A549 (cell line): ENCODE measurements around the gene MYO15A. TPM values are rescaled to one million over a fixed set of nuclear protein-coding genes. Genes with fewer than 3 reads are reported as not detected.

Experiments used
- ATAC-seq, 2 experiments: fragments of 200-7000 bp in 1 of 2; fragments of >200 bp in 1 of 2; cut with Nextera tagmentation in 1 of 2; cut with Tn5 transposase in 1 of 2; 3 replicates each; pipeline versions ENCODE4 v1.8.0 to v1.9.1; 2018 to 2020; ENCODE audit warnings: mild to moderate bottlenecking in 1 of 2, moderate library complexity in 1 of 2
- CTCF ChIA-PET: fragments of 300-600 bp; sonication (Branson Sonifier 250); formaldehyde crosslinking; extraction: SDS; loops from one replicate; lab custom pipeline; 2021; ENCODE audit warnings: antibody characterized with exemption, inconsistent platforms; lab: Yijun Ruan, JAX
- POLR2A ChIA-PET: fragments of 350-600 bp; formaldehyde crosslinking; extraction: SDS; loops from one replicate; lab custom pipeline; 2021; ENCODE audit warnings: antibody characterized with exemption, inconsistent platforms; lab: Yijun Ruan, JAX
- DNase-seq, 2 experiments: peaks; one replicate each; pipeline versions ENCODE4 v3.0.0 to v3.0.0-alpha.2; 2011 to 2016; ENCODE audit warnings: low read depth in 1 of 2, low spot score in 1 of 2
- FAIRE-seq: peaks from 2 replicates; lab custom pipeline; 2011; peaks lifted over from hg19 to GRCh38; lab: Jason Lieb, UNC
- H3K27ac ChIP-seq, 2 experiments: fragments of >200 bp; sonication (Bioruptor Twin); formaldehyde crosslinking; 3 replicates each; pipeline ENCODE4 v1.5.1; 2016 to 2017
- H3K4me1 ChIP-seq: fragments of >200 bp; sonication (Bioruptor Twin); formaldehyde crosslinking; 3 replicates; pipeline ENCODE4 v1.6.1; 2016
- H3K4me2 ChIP-seq: fragments of >200 bp; sonication (Bioruptor Twin); formaldehyde crosslinking; 3 replicates; pipeline ENCODE4 v1.6.1; 2016
- H3K4me3 ChIP-seq: fragments of >200 bp; sonication (Bioruptor Twin); formaldehyde crosslinking; 3 replicates; pipeline ENCODE4 v1.5.1; 2016
- H3K9me3 ChIP-seq: fragments of >200 bp; sonication (Bioruptor Twin); formaldehyde crosslinking; 3 replicates; pipeline ENCODE4 v1.6.1; 2016
- BHLHE40 ChIP-seq: IDR thresholded peaks from 2 replicates; pipeline ENCODE4 v1.6.1; 2012; ENCODE audit warnings: low read depth, low read length, inconsistent platforms
- CEBPB ChIP-seq, 2 experiments: fragments of >200 bp in 1 of 2; sonication (Bioruptor Twin) in 1 of 2; formaldehyde crosslinking in 1 of 2; IDR thresholded peaks; 2 replicates each; pipeline ENCODE4 v1.6.1; 2012 to 2016
- CHD4 ChIP-seq: fragments of 200-600 bp; sonication (generic); IDR thresholded peaks from 2 replicates; pipeline ENCODE4 v1.6.1; 2016; ENCODE audit warnings: antibody characterized with exemption, mild to moderate bottlenecking, borderline replicate concordance
- FOSB ChIP-seq: fragments of 250-450 bp; sonication (Bioruptor Pico); IDR thresholded peaks from 2 replicates; pipeline ENCODE4 v1.5.0; 2020; ENCODE audit warnings: mild to moderate bottlenecking, moderate library complexity
- FOXS1 ChIP-seq: fragments of 250-450 bp; sonication (Bioruptor Pico); IDR thresholded peaks from 2 replicates; pipeline ENCODE4 v1.5.0; 2020; ENCODE audit warnings: mild to moderate bottlenecking, moderate library complexity
- HDAC2 ChIP-seq: fragments of 200-600 bp; sonication (generic); IDR thresholded peaks from 2 replicates; pipeline ENCODE4 v1.6.1; 2016
- HOXA7 ChIP-seq: fragments of 250-450 bp; sonication (Bioruptor Pico); IDR thresholded peaks from 2 replicates; pipeline ENCODE4 v1.5.0; 2020; ENCODE audit warnings: mild to moderate bottlenecking, moderate library complexity
- KDM1A ChIP-seq: fragments of 200-600 bp; sonication (generic); IDR thresholded peaks from 2 replicates; pipeline ENCODE4 v1.6.1; 2016; ENCODE audit warnings: low read depth, mild to moderate bottlenecking
- MYC ChIP-seq: IDR thresholded peaks from 2 replicates; pipeline ENCODE4 v1.6.1; 2012; ENCODE audit warnings: mild to moderate bottlenecking, inconsistent platforms, low read length, improper control_type of control experiment, borderline replicate concordance
- NFE2L2 ChIP-seq: fragments of 150-350 bp; conservative IDR thresholded peaks from 2 replicates; pipeline ENCODE4 v1.6.1; 2014; ENCODE audit warnings: low read length
- NR3C1 ChIP-seq: fragments of >200 bp; sonication (Bioruptor Twin); formaldehyde crosslinking; IDR thresholded peaks from 3 replicates; pipeline ENCODE4 v1.6.1; 2017
- POLR2A ChIP-seq: IDR thresholded peaks from 2 replicates; pipeline ENCODE4 v1.6.1; 2012; ENCODE audit warnings: mild to moderate bottlenecking, low read length
- SMC3 ChIP-seq: fragments of >200 bp; sonication (Bioruptor Twin); formaldehyde crosslinking; IDR thresholded peaks from 3 replicates; pipeline ENCODE4 v1.6.1; 2018; ENCODE audit warnings: inconsistent platforms
- TFCP2L1 ChIP-seq: fragments of 250-450 bp; sonication (Bioruptor Pico); IDR thresholded peaks from 2 replicates; pipeline ENCODE4 v1.5.0; 2021; ENCODE audit warnings: mild to moderate bottlenecking
- TP53 ChIP-seq: fragments of 250-450 bp; sonication (Bioruptor Pico); IDR thresholded peaks from 2 replicates; pipeline ENCODE4 v1.5.0; 2021; ENCODE audit warnings: mild to moderate bottlenecking, moderate library complexity
- ZC3H11A ChIP-seq: fragments of 450-650 bp; IDR thresholded peaks from 2 replicates; pipeline ENCODE4 v1.6.1; 2014; ENCODE audit warnings: antibody characterized with exemption, mild to moderate bottlenecking
- ZFP36 ChIP-seq: fragments of 450-650 bp; IDR thresholded peaks from 2 replicates; pipeline ENCODE4 v1.6.1; 2014; ENCODE audit warnings: borderline replicate concordance; ENCODE audit not compliant: partially characterized antibody
- WGBS: methylation state at CpG from one replicate; pipeline ENCODE4 v1.1.6; 2017; ENCODE audit errors: missing lambda C conversion rate; 5-methylcytosine and 5-hydroxymethylcytosine counted together
- polyA plus RNA-seq, 4 experiments: library from polyadenylated mRNA; depleted of rRNA in 3 of 4; stranded (reverse); fragments of >200 nt; fragmentation: RNase III in 1 of 4; extraction: RNeasy Plus Mini Kit Qiagen cat#74134 plus additional on column Dnase treatment in 1 of 4; gene quantifications; 2 replicates in 3 of 4; 3 replicates in 1 of 4; pipeline ENCODE4 v1.2.3, GENCODE V29; 2011 to 2017
- TF ChIP-seq, protein P1 (sequence below): IDR thresholded peaks from 2 replicates; pipeline ENCODE4 v1.6.1; 2012
- TF ChIP-seq, protein P2 (sequence below): fragments of >200 bp; sonication (Bioruptor Twin); formaldehyde crosslinking; IDR thresholded peaks from 3 replicates; pipeline ENCODE4 v1.5.1; 2016
- TF ChIP-seq, protein P3 (sequence below): fragments of >200 bp; sonication (Bioruptor Twin); formaldehyde crosslinking; IDR thresholded peaks from 2 replicates; pipeline ENCODE4 v1.6.1; 2016
- TF ChIP-seq, protein P4 (sequence below): fragments of 250-450 bp; sonication (Bioruptor Pico); IDR thresholded peaks from 2 replicates; pipeline ENCODE4 v1.5.0; 2021; ENCODE audit warnings: mild to moderate bottlenecking, moderate library complexity, borderline replicate concordance

The MYO15A gene
- polyA plus RNA-seq, 2 of the 4 experiments (the other 2 are of a cell fraction) = 0.22 to 0.26 TPM

DNA sequence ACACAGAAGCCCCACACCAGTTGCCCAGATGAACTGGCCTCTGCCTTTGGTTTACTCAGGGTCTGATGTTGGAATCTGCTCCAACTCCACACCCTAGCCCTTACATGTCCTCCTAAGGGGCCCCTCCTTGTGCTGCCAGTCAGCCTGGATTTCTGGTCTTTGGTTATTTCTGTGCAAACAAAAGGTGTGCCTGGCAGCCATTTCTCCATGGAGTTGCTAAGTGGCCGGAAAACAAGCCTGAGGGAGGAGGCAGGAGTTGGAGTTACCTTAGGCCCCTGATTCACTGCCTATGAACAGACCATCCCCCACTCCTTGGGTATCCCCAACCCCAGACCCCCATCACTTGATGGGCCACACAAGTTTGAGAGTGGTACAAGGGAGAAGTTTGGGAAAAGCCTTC is 70.6 kb downstream of the MYO15A start:
- Histone ChIP-seq H3K4me3 (no peak overlapping the region), H3K4me2 (no peak overlapping the region), H3K9me3 (no peaks in the 10 kb centered on the region), H3K4me1 (peaks cover 11% of the 10 kb centered on the region), H3K27ac (no peak overlapping the region)
- DNase-seq = no peak
- ChIA-PET CTCF (interaction anchor here (0.7 to 5.8 kb wide), 6 partner anchors 13 to 38 kb away, joined by 3 to 40 read pairs (median 4); no protein-coding TSS in a partner anchor), POLR2A (no interaction called here)
- no peak for FAIRE-seq
- 82% methylated on average over 1 of the region's 1 CpG for WGBS
- no peak for ATAC-seq
- TF ChIP-seq CEBPB (IDR thresholded peaks at IDR 0.05) (no peak), NR3C1 (no peak), HDAC2 (no peak), FOSB (CRISPR knock-in tag) (no peak), KDM1A (no peak), HOXA7 (CRISPR knock-in tag) (no peak), TP53 (no peak), MYC (no peak), NFE2L2 (no peak), POLR2A (no peak), ZC3H11A (no peak), TFCP2L1 (no peak), FOXS1 (CRISPR knock-in tag) (no peak), BHLHE40 (no peak), ZFP36 (no peak), SMC3 (no peak)
- TF ChIP-seq, protein P1, sequence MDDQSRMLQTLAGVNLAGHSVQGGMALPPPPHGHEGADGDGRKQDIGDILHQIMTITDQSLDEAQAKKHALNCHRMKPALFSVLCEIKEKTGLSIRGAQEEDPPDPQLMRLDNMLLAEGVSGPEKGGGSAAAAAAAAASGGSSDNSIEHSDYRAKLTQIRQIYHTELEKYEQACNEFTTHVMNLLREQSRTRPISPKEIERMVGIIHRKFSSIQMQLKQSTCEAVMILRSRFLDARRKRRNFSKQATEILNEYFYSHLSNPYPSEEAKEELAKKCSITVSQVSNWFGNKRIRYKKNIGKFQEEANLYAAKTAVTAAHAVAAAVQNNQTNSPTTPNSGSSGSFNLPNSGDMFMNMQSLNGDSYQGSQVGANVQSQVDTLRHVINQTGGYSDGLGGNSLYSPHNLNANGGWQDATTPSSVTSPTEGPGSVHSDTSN = no peak
- TF ChIP-seq, protein P2, sequence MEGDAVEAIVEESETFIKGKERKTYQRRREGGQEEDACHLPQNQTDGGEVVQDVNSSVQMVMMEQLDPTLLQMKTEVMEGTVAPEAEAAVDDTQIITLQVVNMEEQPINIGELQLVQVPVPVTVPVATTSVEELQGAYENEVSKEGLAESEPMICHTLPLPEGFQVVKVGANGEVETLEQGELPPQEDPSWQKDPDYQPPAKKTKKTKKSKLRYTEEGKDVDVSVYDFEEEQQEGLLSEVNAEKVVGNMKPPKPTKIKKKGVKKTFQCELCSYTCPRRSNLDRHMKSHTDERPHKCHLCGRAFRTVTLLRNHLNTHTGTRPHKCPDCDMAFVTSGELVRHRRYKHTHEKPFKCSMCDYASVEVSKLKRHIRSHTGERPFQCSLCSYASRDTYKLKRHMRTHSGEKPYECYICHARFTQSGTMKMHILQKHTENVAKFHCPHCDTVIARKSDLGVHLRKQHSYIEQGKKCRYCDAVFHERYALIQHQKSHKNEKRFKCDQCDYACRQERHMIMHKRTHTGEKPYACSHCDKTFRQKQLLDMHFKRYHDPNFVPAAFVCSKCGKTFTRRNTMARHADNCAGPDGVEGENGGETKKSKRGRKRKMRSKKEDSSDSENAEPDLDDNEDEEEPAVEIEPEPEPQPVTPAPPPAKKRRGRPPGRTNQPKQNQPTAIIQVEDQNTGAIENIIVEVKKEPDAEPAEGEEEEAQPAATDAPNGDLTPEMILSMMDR = no peak
- TF ChIP-seq, protein P3, sequence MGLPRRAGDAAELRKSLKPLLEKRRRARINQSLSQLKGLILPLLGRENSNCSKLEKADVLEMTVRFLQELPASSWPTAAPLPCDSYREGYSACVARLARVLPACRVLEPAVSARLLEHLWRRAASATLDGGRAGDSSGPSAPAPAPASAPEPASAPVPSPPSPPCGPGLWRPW = no peak

DNA sequence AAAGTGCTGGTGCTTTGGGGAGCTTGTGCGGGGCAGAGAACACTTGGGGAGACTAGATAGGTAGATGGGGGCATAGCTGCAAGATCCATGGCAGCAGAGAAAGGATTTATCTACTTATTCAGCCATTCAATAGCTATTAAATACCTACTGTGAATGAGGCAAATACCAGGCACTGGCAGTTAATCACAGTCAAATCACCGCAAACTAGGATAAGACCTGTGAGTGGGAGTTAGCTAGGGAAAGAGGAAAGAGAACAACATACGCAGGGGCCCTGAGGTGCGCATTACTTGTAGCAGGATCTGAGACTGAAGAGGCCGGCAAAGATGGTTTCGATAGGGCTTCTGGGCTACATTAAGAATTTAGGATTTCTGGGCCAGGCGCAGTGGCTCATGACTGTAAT is 71.2 kb downstream of the MYO15A start:
- Histone ChIP-seq H3K4me3 (no peak overlapping the region), H3K4me1 (peaks cover 11% of the 10 kb centered on the region)
- POLR2A ChIA-PET = no interaction called here
- CTCF ChIA-PET = interaction anchor here (0.7 to 5.8 kb wide), 5 partner anchors 14 to 39 kb away, joined by 3 to 40 read pairs (median 4); no protein-coding TSS in a partner anchor
- TF ChIP-seq, protein P4, sequence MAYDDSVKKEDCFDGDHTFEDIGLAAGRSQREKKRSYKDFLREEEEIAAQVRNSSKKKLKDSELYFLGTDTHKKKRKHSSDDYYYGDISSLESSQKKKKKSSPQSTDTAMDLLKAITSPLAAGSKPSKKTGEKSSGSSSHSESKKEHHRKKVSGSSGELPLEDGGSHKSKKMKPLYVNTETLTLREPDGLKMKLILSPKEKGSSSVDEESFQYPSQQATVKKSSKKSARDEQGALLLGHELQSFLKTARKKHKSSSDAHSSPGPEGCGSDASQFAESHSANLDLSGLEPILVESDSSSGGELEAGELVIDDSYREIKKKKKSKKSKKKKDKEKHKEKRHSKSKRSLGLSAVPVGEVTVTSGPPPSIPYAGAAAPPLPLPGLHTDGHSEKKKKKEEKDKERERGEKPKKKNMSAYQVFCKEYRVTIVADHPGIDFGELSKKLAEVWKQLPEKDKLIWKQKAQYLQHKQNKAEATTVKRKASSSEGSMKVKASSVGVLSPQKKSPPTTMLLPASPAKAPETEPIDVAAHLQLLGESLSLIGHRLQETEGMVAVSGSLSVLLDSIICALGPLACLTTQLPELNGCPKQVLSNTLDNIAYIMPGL (CRISPR knock-in tag) = no peak
- TF ChIP-seq, protein P3 = no peak
- TF ChIP-seq KDM1A = no peak
- no peak for TF ChIP-seq SMC3
- TF ChIP-seq FOXS1 (CRISPR knock-in tag) = no peak
- no peak for TF ChIP-seq CHD4
- TF ChIP-seq TP53 = no peak
- TF ChIP-seq, all 56 proteins: peak for 0
- ATAC-seq (no peak), FAIRE-seq (no peak), DNase-seq (no peak)
- H3K9me3 ChIP-seq = no peaks in the 10 kb centered on the region
- no peak overlapping the region for H3K4me2 ChIP-seq
- 94% methylated on average over 7 of the region's 7 CpGs for WGBS
- H3K27ac ChIP-seq = no peak overlapping the region
